Neutrophil (primary cell): Measurements from ENCODE around the gene MGRN1.

Source experiments
- H3K27ac ChIP-seq: fragments of 200-600 bp; sonication (generic); 2 replicates; pipeline ENCODE4 v1.5.1; 2016; ENCODE audit warnings: mild to moderate bottlenecking, moderate library complexity
- H3K27me3 ChIP-seq: fragments of 200-600 bp; sonication (generic); 2 replicates; pipeline ENCODE4 v1.6.0; 2016; ENCODE audit warnings: mild to moderate bottlenecking
- H3K36me3 ChIP-seq: fragments of 200-600 bp; sonication (generic); 2 replicates; pipeline ENCODE4 v1.5.1; 2017
- H3K4me1 ChIP-seq, 2 experiments: fragments of 200-600 bp in 1 of 2; sonication (generic) in 1 of 2; 1 replicate in 1 of 2; 2 replicates in 1 of 2; pipeline versions ENCODE4 v1.5.1 to v1.6.1; 2013 to 2016; ENCODE audit warnings: low read depth in 1 of 2, low read length in 1 of 2, mild to moderate bottlenecking in 1 of 2, moderate library complexity in 1 of 2; ENCODE audit not compliant: control insufficient read depth in 1 of 2, insufficient read depth in 1 of 2
- H3K4me3 ChIP-seq, 2 experiments: fragments of 200-600 bp in 1 of 2; sonication (generic) in 1 of 2; 1 replicate in 1 of 2; 2 replicates in 1 of 2; pipeline ENCODE4 v1.5.1; 2013 to 2016; ENCODE audit warnings: low read depth in 1 of 2, low read length in 1 of 2, mild to moderate bottlenecking in 1 of 2, moderate library complexity in 1 of 2
- H3K9me3 ChIP-seq: fragments of 200-600 bp; sonication (generic); 2 replicates; pipeline ENCODE4 v1.5.1; 2016
- TF ChIP-seq, protein P1 (sequence below): fragments of 200-600 bp; sonication (generic); IDR thresholded peaks from 2 replicates; pipeline ENCODE4 v1.5.1; 2016; ENCODE audit warnings: antibody characterized with exemption

The MGRN1 gene

DNA sequence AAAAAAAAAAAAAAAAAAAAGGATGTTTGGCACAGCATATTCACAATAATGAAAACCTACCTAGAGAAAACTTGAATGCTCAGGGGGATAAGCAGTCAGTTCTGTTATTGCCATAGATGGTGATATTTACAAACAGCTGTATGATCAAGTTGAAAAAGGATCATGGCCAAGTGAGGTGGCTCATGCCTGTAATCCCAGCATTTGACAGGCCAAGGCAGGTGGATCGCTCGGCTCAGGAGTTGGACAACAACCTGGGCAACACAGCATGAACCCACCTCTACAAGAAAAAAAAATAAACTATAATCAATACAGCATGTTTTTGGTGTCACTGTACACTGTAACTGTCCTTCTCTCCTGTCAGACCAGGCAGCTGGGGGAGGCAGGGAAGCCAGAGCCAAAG is 90.4 kb downstream of the MGRN1 start:
- no peaks in the 10 kb centered on the region for H3K9me3 ChIP-seq
- peaks cover 7% of the 10 kb centered on the region for H3K36me3 ChIP-seq
- H3K4me1 ChIP-seq = no peaks in the 10 kb centered on the region
- TF ChIP-seq, protein P1, sequence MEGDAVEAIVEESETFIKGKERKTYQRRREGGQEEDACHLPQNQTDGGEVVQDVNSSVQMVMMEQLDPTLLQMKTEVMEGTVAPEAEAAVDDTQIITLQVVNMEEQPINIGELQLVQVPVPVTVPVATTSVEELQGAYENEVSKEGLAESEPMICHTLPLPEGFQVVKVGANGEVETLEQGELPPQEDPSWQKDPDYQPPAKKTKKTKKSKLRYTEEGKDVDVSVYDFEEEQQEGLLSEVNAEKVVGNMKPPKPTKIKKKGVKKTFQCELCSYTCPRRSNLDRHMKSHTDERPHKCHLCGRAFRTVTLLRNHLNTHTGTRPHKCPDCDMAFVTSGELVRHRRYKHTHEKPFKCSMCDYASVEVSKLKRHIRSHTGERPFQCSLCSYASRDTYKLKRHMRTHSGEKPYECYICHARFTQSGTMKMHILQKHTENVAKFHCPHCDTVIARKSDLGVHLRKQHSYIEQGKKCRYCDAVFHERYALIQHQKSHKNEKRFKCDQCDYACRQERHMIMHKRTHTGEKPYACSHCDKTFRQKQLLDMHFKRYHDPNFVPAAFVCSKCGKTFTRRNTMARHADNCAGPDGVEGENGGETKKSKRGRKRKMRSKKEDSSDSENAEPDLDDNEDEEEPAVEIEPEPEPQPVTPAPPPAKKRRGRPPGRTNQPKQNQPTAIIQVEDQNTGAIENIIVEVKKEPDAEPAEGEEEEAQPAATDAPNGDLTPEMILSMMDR = no peak
- no peaks in the 10 kb centered on the region for H3K27me3 ChIP-seq
- H3K4me3 ChIP-seq = no peak overlapping the region
- no peak overlapping the region for H3K27ac ChIP-seq

GRCh38 chr16:4718466-4718865 is 93.8 kb downstream of the MGRN1 start:
- Histone ChIP-seq H3K27me3 (no peaks in the 10 kb centered on the region), H3K4me1 (no peaks in the 10 kb centered on the region), H3K9me3 (no peaks in the 10 kb centered on the region), H3K4me3 (no peak overlapping the region), H3K36me3 (peaks cover 7% of the 10 kb centered on the region), H3K27ac (no peak overlapping the region)
- TF ChIP-seq, protein P1 = no peak

GRCh38 chr16:4723071-4723767 is 98.6 kb downstream of the MGRN1 start:
- Histone ChIP-seq H3K4me3 (no peak overlapping the region), H3K9me3 (no peaks in the 10 kb centered on the region), H3K36me3 (peaks cover 13% of the 10 kb centered on the region), H3K4me1 (no peaks in the 10 kb centered on the region), H3K27ac (no peak overlapping the region), H3K27me3 (no peaks in the 10 kb centered on the region)
- TF ChIP-seq, protein P1 = no peak

DNA sequence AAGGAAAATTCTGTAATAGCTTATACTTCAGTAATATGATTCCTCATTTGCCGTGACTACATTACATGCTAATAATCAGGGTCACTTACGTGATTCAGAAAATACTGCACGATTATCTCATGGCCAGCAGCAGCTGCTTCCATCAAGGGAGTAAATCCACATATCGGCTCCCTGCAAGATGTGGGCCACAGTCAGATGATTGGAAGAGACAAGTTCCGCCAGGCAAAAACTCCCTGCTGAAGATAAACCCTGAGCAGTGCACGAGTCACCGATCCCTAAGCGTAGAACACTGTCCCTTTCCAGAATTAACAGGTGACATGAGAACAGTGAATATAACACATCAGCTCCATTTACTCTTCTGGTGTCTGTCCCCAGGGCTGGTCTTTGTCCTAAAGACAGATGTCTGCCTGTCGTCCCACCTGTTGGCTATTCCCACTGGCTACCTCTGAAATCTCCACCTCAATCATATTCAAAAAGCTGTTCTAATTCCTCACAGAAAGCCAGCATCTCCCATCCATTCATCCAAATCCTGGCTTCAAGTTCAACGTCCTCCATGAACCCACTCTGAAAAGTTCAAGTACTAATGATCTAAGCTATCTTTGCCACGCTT is 100.1 kb downstream of the MGRN1 start:
- Histone ChIP-seq H3K4me1 (no peaks in the 10 kb centered on the region), H3K4me3 (no peak overlapping the region), H3K36me3 (peaks cover 13% of the 10 kb centered on the region), H3K27me3 (no peaks in the 10 kb centered on the region), H3K9me3 (no peaks in the 10 kb centered on the region), H3K27ac (no peak overlapping the region)
- TF ChIP-seq, protein P1 = no peak

DNA sequence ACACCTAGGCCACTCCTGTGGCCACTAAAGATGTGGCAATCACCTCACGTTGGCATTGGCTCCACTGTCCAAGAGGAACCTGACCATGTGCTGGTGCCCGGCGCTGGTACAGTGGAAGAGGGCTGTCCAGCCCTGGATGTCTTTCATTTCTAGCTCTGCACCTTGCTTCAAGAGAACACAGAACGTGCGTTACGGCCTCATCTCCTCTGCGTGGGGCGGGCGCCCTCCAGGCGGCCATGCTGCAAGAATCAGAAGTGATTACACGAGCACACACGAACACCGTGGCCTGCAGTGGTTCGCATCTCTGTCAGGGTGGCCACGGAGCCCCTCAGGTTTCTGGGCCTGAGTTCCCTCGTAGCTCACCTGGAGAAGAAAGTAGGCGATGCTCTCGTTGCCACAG is 102.0 kb downstream of the MGRN1 start:
- H3K36me3 ChIP-seq = peaks cover 13% of the 10 kb centered on the region
- H3K27ac ChIP-seq = no peak overlapping the region
- TF ChIP-seq, protein P1 = no peak
- no peak overlapping the region for H3K4me3 ChIP-seq
- H3K27me3 ChIP-seq = no peaks in the 10 kb centered on the region
- H3K4me1 ChIP-seq = no peaks in the 10 kb centered on the region
- no peaks in the 10 kb centered on the region for H3K9me3 ChIP-seq
